ENCODE measurements around the gene ATXN3L.

- TF ChIP-seq ZNF274 (IDR thresholded peaks at IDR 0.05; ENCODE audit: low read length) = no peak
- TF ChIP-seq ZNF274 (tag by site-specific recombination; IDR thresholded peaks at IDR 0.05; ENCODE audit: borderline replicate concordance) = no peak
- TF ChIP-seq KLF10 (tag by site-specific recombination; IDR thresholded peaks at IDR 0.05) = no peak
- TF ChIP-seq, protein P1, sequence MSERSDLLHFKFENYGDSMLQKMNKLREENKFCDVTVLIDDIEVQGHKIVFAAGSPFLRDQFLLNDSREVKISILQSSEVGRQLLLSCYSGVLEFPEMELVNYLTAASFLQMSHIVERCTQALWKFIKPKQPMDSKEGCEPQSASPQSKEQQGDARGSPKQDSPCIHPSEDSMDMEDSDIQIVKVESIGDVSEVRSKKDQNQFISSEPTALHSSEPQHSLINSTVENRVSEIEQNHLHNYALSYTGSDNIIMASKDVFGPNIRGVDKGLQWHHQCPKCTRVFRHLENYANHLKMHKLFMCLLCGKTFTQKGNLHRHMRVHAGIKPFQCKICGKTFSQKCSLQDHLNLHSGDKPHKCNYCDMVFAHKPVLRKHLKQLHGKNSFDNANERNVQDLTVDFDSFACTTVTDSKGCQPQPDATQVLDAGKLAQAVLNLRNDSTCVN (tag by site-specific recombination; optimal IDR thresholded peaks at IDR 0.05) = no peak
- TF ChIP-seq YY1 (tag by site-specific recombination; IDR thresholded peaks at IDR 0.05) = no peak
- TF ChIP-seq ZBTB20 (tag by site-specific recombination; IDR thresholded peaks at IDR 0.05) = no peak
- no peak for TF ChIP-seq KLF9 (tag by site-specific recombination; IDR thresholded peaks at IDR 0.05; ENCODE audit: low read depth)
- no peak for TF ChIP-seq MYNN (tag by site-specific recombination; IDR thresholded peaks at IDR 0.05; ENCODE audit: borderline replicate concordance)
- TF ChIP-seq, protein P2, sequence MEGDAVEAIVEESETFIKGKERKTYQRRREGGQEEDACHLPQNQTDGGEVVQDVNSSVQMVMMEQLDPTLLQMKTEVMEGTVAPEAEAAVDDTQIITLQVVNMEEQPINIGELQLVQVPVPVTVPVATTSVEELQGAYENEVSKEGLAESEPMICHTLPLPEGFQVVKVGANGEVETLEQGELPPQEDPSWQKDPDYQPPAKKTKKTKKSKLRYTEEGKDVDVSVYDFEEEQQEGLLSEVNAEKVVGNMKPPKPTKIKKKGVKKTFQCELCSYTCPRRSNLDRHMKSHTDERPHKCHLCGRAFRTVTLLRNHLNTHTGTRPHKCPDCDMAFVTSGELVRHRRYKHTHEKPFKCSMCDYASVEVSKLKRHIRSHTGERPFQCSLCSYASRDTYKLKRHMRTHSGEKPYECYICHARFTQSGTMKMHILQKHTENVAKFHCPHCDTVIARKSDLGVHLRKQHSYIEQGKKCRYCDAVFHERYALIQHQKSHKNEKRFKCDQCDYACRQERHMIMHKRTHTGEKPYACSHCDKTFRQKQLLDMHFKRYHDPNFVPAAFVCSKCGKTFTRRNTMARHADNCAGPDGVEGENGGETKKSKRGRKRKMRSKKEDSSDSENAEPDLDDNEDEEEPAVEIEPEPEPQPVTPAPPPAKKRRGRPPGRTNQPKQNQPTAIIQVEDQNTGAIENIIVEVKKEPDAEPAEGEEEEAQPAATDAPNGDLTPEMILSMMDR (tag by site-specific recombination; IDR thresholded peaks at IDR 0.05) = no peak
These were observed 40.3 kb upstream of the ATXN3L start for GRCh38 chrX:13360146-13360545.

Data from HEK293 (cell line).